Vagina (tissue), 2 donors: ENCODE results near the gene EPHA10. TPM values are rescaled to one million over a fixed set of nuclear protein-coding genes. Genes with fewer than 3 reads are reported as not detected.

Experiments
- DNase-seq, 2 donors: peaks; one replicate each; pipeline ENCODE4 v3.0.0-alpha.2; 2017; ENCODE audit errors: extremely low spot score in 2 of 2
- H3K27ac ChIP-seq: fragments of 200-600 bp; sonication (generic); one replicate; pipeline ENCODE4 v1.5.1; 2019
- H3K27me3 ChIP-seq: fragments of 200-600 bp; sonication (generic); one replicate; pipeline ENCODE4 v1.5.1; 2019
- H3K36me3 ChIP-seq, 2 donors: fragments of 200-600 bp; sonication (generic); one replicate each; pipeline ENCODE4 v1.5.1; 2017 to 2019
- H3K4me1 ChIP-seq: fragments of 200-600 bp; sonication (generic); one replicate; pipeline ENCODE4 v1.5.1; 2019
- H3K4me3 ChIP-seq, 2 donors: fragments of 200-600 bp; sonication (generic); 1 replicate in 1 of 2; 2 replicates in 1 of 2; pipeline ENCODE4 v1.5.1; 2016 to 2019
- H3K9me3 ChIP-seq: fragments of 200-600 bp; sonication (generic); one replicate; pipeline ENCODE4 v1.5.1; 2019
- CTCF ChIP-seq, 3 experiments: fragments of 450-650 bp in 2 of 3; fragments of 200-600 bp in 1 of 3; sonication (generic) in 1 of 3; IDR thresholded peaks; one replicate each; pipeline ENCODE4 v1.5.1; 2017 to 2019; ENCODE audit warnings: antibody characterized with exemption in 3 of 3, mild to moderate bottlenecking in 2 of 3, moderate library complexity in 2 of 3
- POLR2A ChIP-seq, 2 donors: fragments of 450-650 bp; IDR thresholded peaks; one replicate each; pipeline ENCODE4 v1.6.1; 2017; ENCODE audit warnings: antibody characterized with exemption in 2 of 2, mild to moderate bottlenecking in 2 of 2, moderate library complexity in 2 of 2
- POLR2AphosphoS5 ChIP-seq, 2 donors: sonication (generic); formaldehyde crosslinking; IDR thresholded peaks; one replicate each; pipeline ENCODE4 v1.9.0; 2017; ENCODE audit warnings: antibody characterized with exemption in 2 of 2, mild to moderate bottlenecking in 2 of 2, low read depth in 1 of 2; ENCODE audit not compliant: insufficient read depth in 1 of 2
- intact Hi-C: fragments of 100-400 bp; cut with DNase I; formaldehyde crosslinking; loops from one replicate; pipeline ENCODE4 v1.15.1; 2023
- total RNA-seq: library from RNA; depleted of rRNA; stranded (reverse); fragments of >200 nt; gene quantifications from one replicate; pipeline ENCODE4 v1.2.3, GENCODE V29; 2016

Gene EPHA10
- total RNA-seq, 1 donor from 2014 or later, result 0.25 TPM

- H3K27me3 ChIP-seq, result peaks cover 8% of the 10 kb centered on the region
- peaks cover 3% of the 10 kb centered on the region for H3K4me1 ChIP-seq
- no peak overlapping the region for H3K4me3 ChIP-seq
- no peak for DNase-seq
- intact Hi-C loops, result no loop called here
- TF ChIP-seq POLR2AphosphoS5 (IDR thresholded peaks at IDR 0.05; ENCODE audit: insufficient read depth in 1 of 2, low read depth in 1 of 2) (no peak), CTCF (IDR thresholded peaks at IDR 0.05) (no peak), POLR2A (IDR thresholded peaks at IDR 0.05) (no peak)
- H3K27ac ChIP-seq, result no peak overlapping the region
- no peaks in the 10 kb centered on the region for H3K36me3 ChIP-seq
- H3K9me3 ChIP-seq, result no peaks in the 10 kb centered on the region
Observed at GRCh38 chr1:37767488-37767887, 2.6 kb upstream of the EPHA10 start.

GRCh38 chr1:37765916-37766664 is 1.2 kb upstream of the EPHA10 start:
- DNase-seq, result no peak
- no peak overlapping the region for H3K27ac ChIP-seq
- TF ChIP-seq CTCF (IDR thresholded peaks at IDR 0.05), result no peak
- TF ChIP-seq POLR2A (IDR thresholded peaks at IDR 0.05), result no peak
- TF ChIP-seq POLR2AphosphoS5 (IDR thresholded peaks at IDR 0.05; ENCODE audit: insufficient read depth in 1 of 2, low read depth in 1 of 2), result no peak
- peaks cover 8% of the 10 kb centered on the region for H3K27me3 ChIP-seq
- intact Hi-C loops, result no loop called here
- no peaks in the 10 kb centered on the region for H3K36me3 ChIP-seq
- peaks cover 3% of the 10 kb centered on the region for H3K4me1 ChIP-seq
- H3K9me3 ChIP-seq, result no peaks in the 10 kb centered on the region
- H3K4me3 ChIP-seq, result no peak overlapping the region

GRCh38 chr1:37764414-37764825 is 500 bp downstream of the EPHA10 start:
- H3K4me3 ChIP-seq, result no peak overlapping the region
- H3K9me3 ChIP-seq, result no peaks in the 10 kb centered on the region
- intact Hi-C loops, result no loop called here
- no peak for TF ChIP-seq CTCF (IDR thresholded peaks at IDR 0.05)
- TF ChIP-seq POLR2AphosphoS5 (IDR thresholded peaks at IDR 0.05; ENCODE audit: insufficient read depth in 1 of 2, low read depth in 1 of 2), result no peak
- TF ChIP-seq POLR2A (IDR thresholded peaks at IDR 0.05), result no peak
- peaks cover 8% of the 10 kb centered on the region for H3K27me3 ChIP-seq
- peaks cover 3% of the 10 kb centered on the region for H3K4me1 ChIP-seq
- no peak overlapping the region for H3K27ac ChIP-seq
- DNase-seq, result no peak
- H3K36me3 ChIP-seq, result no peaks in the 10 kb centered on the region

- no peak overlapping the region for H3K4me3 ChIP-seq
- intact Hi-C loops, result no loop called here
- no peak for DNase-seq
- H3K27me3 ChIP-seq, result peaks cover 8% of the 10 kb centered on the region
- H3K9me3 ChIP-seq, result no peaks in the 10 kb centered on the region
- H3K27ac ChIP-seq, result no peak overlapping the region
- TF ChIP-seq POLR2A (IDR thresholded peaks at IDR 0.05), result no peak
- no peak for TF ChIP-seq CTCF (IDR thresholded peaks at IDR 0.05)
- TF ChIP-seq POLR2AphosphoS5 (IDR thresholded peaks at IDR 0.05; ENCODE audit: insufficient read depth in 1 of 2, low read depth in 1 of 2), result no peak
- peaks cover 3% of the 10 kb centered on the region for H3K4me1 ChIP-seq
- H3K36me3 ChIP-seq, result no peaks in the 10 kb centered on the region
Observed at GRCh38 chr1:37763791-37764413, 1.0 kb downstream of the EPHA10 start.

GRCh38 chr1:37762516-37762915 is 2.4 kb downstream of the EPHA10 start:
- intact Hi-C loops, result no loop called here
- no peak for DNase-seq
- no peaks in the 10 kb centered on the region for H3K36me3 ChIP-seq
- peaks cover 8% of the 10 kb centered on the region for H3K27me3 ChIP-seq
- H3K27ac ChIP-seq, result no peak overlapping the region
- H3K9me3 ChIP-seq, result no peaks in the 10 kb centered on the region
- peaks cover 3% of the 10 kb centered on the region for H3K4me1 ChIP-seq
- H3K4me3 ChIP-seq, result no peak overlapping the region
- TF ChIP-seq POLR2A (IDR thresholded peaks at IDR 0.05), result no peak
- TF ChIP-seq POLR2AphosphoS5 (IDR thresholded peaks at IDR 0.05; ENCODE audit: insufficient read depth in 1 of 2, low read depth in 1 of 2), result no peak
- no peak for TF ChIP-seq CTCF (IDR thresholded peaks at IDR 0.05)
